WTC11 (cell line): Measurements from ENCODE around the gene ZNF276.

Experiments used
- JUN ChIP-seq: sonication (generic); formaldehyde crosslinking; IDR thresholded peaks from 2 replicates; pipeline ENCODE4 v1.8.0; 2023; ENCODE audit warnings: mild to moderate bottlenecking, missing genetic modification reagents
- ZNF219 ChIP-seq: sonication (generic); formaldehyde crosslinking; IDR thresholded peaks from 2 replicates; pipeline ENCODE4 v1.8.0; 2023; ENCODE audit warnings: missing genetic modification reagents, mild to moderate bottlenecking, borderline replicate concordance
- ZNF396 ChIP-seq: fragments of 250-450 bp; sonication (Bioruptor Pico); IDR thresholded peaks from 2 replicates; pipeline ENCODE4 v1.8.0; 2021; ENCODE audit warnings: mild to moderate bottlenecking, moderate library complexity, borderline replicate concordance

GRCh38 chr16:89709166-89709565, 12.2 kb upstream of the ZNF276 start:
- TF ChIP-seq ZNF219 (CRISPR knock-in tag): no peak
- no peak for TF ChIP-seq ZNF396 (CRISPR knock-in tag)
- no peak for TF ChIP-seq JUN (CRISPR knock-in tag)
